H1 (cell line): Measurements from ENCODE around the gene C19orf18. TPM values are rescaled to one million over a fixed set of nuclear protein-coding genes. Genes with fewer than 3 reads are reported as not detected.

Source experiments
- ATF2 ChIP-seq: IDR thresholded peaks from 2 replicates; pipeline ENCODE4 v1.6.1; 2012; ENCODE audit warnings: low read length, inconsistent platforms
- GABPA ChIP-seq: IDR thresholded peaks from 2 replicates; pipeline ENCODE4 v1.6.1; 2011; ENCODE audit warnings: mild to moderate bottlenecking, low read length, moderate library complexity, borderline replicate concordance; ENCODE audit not compliant: insufficient read depth
- JUN ChIP-seq: IDR thresholded peaks from 2 replicates; pipeline ENCODE4 v1.6.1; 2011; ENCODE audit warnings: low read depth, mild to moderate bottlenecking, improper control_type of control experiment, low read length
- RXRA ChIP-seq: IDR thresholded peaks from 2 replicates; pipeline ENCODE4 v1.6.1; 2011; ENCODE audit warnings: low read depth, mild to moderate bottlenecking, low read length, moderate library complexity; ENCODE audit not compliant: insufficient read depth
- polyA plus RNA-seq, 7 experiments: library from polyadenylated mRNA; depleted of rRNA in 3 of 7; stranded (reverse) in 5 of 7; unstranded in 2 of 7; fragments of >200 nt in 5 of 7; fragments of 200-250 nt in 2 of 7; gene quantifications; 1 replicate in 5 of 7; 2 replicates in 1 of 7; 4 replicates in 1 of 7; pipeline versions ENCODE4 v1.2.1 to v1.2.3, GENCODE V29; 2011 to 2013; ENCODE audit warnings: missing spikeins in 2 of 7, mixed read lengths in 2 of 7
- total RNA-seq: library from RNA; stranded (reverse); fragmentation: NEBNext Ultra II Directional; extraction: Animal tissue kit (Norgen Biotek cat#: 25700); gene quantifications from 2 replicates; pipeline ENCODE4 v1.2.1, GENCODE V29; 2021

The C19orf18 gene
- total and polyA plus RNA-seq, 2 of the 8 experiments (the other 6 are each of a cell fraction or from before 2014, with no cell fraction given): 0.12 to 0.99 TPM

GRCh38 chr19:57947088-57947418 is 27.3 kb downstream of the C19orf18 start (continued):
- TF ChIP-seq ATF2 (no peak), RXRA (no peak), GABPA (no peak), JUN (no peak)
